Right lung (tissue), 5 donors: ENCODE data around the gene HEY2. TPM values are rescaled to one million over a fixed set of nuclear protein-coding genes. Genes with fewer than 3 reads are reported as not detected.

Experiments
- DNase-seq, 2 donors: peaks; one replicate each; pipeline ENCODE4 v3.0.0-alpha.2; 2013
- polyA plus RNA-seq, 5 donors: library from polyadenylated mRNA; unstranded; fragments of 120-200 nt; gene quantifications; one replicate each; pipeline versions ENCODE4 v1.2.1 to v1.2.3, GENCODE V29; 2013; ENCODE audit warnings: inconsistent platforms in 1 of 5, low replicate concordance in 1 of 5; ENCODE audit not compliant: insufficient read length in 5 of 5, insufficient read depth in 1 of 5

Gene HEY2
- polyA plus RNA-seq, 5 donors: 0.94 to 2.2 (median 1.3) TPM

DNA sequence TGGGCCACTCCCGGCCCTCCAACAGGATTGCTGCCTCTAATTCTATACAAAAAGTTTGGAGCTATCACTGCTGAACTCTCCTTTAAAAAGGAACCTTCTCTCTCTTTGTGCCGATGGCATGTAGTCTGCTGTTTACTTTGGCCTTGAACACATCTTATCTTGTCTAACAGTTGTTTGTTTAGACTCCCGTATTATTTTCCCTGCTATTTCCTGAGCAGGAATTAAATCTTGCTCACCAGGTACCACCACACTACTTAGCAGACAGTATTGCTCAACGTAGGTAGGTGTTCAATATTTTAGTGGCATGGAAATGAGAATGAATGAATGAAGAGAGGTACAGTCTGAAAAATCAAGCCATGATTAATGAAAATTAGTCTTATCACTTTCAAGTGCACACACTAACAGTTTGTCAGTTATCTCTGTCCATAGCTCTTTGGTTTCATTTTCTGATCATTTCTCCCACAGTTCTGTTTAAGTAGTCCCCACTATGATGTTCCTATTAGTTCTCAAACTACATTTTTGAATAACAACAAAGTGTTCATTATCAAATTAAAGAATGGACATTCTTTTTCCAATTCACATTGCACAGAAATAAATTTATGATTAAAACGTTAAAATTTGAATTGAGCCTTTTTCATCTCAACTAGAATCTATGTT is 6.8 kb upstream of the HEY2 start:
- DNase-seq: no peak

DNA sequence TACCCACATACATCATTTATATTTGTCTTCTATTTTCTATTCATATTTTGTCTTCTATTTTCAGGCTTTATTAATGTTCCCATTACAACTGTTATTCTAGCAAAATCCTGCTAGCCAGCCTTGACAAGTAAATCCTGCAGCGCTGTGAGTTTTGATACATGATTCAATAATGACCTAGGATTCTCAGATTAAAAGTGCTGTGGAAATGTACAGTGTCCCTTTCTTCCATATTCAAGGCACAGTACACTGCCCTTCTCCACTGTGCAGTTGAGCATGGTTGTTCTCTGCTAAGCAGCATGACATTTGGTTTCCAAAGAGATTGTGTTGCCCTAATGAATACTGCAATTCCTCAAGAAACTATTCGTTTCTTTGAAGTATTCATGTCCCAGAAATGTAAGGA is 5.8 kb upstream of the HEY2 start:
- DNase-seq: no peak

DNA sequence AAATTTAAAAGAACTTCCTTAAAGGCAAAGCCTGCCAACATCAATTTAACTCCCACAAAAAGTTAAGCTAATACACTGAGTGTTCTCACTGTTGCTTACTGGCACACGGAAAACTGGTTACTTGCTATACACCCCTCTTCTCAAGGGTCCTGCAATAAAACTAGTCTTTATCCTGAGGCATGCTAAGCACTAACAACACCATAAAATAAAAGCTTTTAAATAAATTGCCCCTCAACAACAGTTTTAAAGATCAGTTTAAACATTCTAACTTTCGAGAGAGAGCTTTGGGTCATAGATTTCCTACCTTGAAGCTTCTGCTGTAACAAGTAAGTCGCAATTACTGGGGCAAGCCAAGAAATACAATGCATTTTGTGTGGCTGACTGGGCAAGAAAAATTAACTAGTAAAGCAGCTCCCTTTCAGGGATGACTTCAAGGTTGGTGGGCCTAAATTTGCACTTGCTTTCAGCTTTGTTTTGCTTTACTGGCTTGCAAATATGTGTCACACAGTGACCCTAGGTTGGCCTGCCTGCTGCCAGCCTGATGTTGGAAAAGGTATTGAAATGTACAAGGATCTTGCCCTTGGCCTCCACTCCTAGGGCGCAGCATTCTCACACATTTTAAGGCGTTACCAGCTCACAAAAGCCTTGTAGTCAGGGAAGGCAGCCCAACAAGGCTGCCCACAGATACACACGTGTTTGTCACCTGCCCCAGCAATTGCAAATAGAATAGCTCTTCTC is 4.0 kb upstream of the HEY2 start:
- no peak for DNase-seq

DNA sequence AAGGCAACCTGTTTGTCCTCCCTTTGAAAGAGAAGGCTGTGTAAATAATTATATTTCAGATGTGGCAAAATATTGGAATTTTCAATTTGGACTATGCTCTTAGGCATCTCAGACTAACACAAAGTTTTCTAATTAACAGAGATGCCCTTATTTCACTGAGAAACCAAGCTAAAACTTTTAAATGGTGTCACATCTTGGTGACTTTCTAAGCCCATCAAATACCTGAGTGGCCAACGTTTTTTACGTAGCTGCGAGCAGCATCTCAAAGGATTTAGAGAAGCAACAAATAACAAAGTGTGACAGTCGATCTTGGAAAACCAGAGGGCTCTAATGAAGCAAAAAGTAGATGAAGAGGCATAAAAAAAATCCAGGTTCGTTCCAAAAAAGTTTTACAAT is 3.4 kb upstream of the HEY2 start:
- no peak for DNase-seq

DNA sequence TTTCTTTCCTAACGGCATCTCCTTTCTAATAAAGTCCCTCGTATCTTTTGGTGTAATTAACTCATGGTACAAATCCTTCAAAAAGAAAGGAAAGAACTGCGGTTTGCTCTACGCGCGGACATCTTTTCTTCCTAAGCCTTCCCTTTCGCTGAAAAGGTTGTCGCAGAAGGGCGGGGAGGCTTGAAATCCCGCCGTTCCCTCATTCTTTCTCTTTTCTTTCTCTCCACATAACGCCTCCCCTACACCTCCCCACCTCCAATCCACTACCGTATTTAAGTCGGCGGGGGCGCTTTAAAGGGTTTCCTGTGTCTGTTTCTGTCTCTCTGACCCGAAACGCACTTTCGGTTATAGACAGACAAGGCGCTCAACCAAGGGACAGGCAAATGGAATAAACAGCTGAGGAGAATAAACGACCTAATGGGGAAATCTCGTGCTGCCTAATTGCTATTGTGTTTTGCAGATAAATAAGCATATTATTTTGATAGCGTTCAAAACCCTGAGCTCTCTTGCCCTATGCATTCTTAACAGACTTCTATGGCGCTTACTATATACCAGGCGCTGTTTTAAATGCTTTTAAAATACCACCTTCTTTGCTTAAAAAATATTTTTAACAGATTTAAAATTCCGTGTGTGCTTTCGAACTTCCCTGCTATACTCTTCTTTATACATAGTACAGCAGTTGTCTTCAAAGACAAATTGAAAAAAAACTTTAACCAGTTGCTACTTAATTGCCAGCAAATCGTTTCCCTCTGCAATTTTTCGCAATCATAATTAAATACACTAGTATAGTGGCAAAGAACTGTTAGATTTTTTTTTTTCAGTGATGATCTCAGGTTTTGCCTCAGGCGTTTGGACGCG is 2.5 kb upstream of the HEY2 start:
- peak in 1 of 2 donors; percentile 55 for DNase-seq

DNA sequence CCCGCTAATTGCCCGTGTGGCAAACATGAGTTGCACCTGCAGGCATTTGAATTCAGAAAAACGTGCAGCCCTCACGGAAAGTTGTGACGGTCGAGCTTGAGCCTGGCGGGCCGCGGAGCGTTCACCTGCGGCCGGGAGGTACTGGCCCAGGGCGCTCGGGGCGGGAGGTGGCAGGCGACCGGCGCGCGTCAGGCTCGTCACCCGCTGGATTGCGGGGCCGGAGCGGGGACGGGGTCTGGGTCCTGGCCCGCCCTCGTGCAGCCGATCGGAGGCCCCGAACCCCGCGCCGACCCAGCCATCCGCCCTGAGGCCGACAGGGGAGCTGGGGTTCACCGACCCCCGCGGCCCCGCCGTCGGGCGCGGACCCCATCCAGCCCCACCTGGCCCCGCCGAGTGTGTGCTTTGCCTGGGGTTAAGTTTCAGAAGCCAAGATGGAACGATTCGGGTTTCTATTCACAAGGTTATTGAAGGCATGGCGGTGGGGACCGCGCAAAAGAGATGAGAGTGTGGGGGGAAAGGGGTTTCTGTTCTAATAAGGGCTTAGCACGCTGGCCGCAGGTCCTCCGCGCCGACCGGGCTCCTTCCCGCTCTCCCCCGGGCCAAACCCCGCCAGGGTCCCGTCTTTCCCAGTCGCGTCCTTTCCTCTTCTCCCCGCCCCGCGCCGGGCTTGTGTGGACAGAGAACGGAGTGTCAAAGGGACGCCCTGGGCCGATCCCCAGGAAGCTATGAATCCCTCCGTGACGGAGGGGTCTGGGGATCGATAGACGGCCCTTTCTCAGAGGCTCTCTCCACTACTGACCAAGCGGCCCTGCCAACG is 1.6 kb upstream of the HEY2 start:
- DNase-seq: peak in 1 of 2 donors; percentile 27

DNA sequence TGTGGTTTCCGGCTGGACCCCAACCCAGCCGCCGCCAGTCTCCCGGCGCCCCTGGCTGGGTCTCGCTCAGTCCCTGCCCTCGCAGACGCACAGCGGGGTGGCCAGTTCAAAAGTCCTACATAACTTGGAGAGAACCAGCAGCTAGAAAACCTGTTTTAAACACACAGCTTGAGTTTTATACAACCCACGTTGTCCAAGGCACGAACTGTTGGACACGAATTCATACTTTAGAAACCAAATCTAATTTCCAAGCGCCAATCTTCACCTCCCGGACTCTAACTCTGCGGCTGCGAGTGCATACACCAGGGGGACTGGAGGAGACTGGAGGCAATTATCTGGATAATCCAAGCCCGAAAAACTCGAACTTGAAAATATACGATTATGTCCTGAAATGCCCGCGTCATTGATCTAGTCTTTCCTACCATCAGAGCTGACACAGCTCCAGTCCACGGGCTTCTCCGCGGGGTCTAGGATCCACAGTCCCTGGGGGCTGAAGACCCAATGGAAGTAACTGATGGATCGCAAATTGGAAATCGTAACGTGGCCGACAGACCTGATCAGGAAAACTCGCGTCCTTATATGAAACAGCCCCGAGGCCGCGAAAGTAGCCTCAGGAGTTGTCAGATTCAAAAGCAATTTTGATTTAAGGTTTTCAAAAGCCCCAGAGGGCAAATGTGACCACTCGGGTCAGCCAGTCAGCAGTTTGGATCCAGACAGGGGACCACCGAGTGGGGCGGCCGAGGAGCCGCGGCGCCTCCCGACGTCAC is 843 bp upstream of the HEY2 start:
- peak in 1 of 2 donors; percentile 29 for DNase-seq

DNA sequence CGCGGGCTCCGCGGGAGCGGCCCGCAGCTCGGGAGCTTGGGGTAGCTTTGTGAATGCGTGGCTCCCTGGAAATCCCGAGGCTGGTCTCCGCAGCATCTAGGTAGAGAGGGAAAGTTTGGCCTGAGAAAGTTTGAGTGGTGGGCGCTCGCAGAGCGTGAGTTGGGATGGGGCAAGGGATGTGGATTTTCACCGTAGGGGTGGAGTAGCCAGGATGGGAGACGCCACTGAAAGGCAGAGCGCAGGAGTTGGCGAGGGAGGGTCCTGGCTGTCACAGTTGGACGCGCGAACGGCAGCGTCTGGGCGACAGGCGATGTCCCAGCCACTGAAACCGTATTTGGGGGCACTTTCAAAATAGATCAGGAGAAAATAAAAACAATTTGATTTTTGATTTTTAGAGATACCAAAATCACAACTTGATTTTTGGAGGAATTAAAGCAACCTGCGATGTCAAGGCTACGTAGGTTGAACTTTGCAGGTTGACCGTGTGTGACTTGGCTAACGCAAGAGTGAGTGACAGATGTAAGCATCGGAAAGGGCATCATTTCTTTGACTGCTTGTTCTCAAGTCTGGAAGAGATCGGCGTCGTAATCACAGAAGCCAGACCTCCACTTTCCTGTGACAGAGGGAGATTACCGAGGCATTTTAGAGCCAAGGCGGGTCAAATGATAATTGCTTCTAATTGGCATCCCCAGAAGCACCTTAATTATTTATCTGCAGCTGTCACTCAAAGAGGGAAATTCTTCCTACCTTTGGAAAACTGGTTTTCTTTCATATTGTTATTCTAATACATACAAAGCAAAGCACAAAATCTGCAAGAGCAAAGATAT is 646 bp downstream of the HEY2 start:
- no peak for DNase-seq

DNA sequence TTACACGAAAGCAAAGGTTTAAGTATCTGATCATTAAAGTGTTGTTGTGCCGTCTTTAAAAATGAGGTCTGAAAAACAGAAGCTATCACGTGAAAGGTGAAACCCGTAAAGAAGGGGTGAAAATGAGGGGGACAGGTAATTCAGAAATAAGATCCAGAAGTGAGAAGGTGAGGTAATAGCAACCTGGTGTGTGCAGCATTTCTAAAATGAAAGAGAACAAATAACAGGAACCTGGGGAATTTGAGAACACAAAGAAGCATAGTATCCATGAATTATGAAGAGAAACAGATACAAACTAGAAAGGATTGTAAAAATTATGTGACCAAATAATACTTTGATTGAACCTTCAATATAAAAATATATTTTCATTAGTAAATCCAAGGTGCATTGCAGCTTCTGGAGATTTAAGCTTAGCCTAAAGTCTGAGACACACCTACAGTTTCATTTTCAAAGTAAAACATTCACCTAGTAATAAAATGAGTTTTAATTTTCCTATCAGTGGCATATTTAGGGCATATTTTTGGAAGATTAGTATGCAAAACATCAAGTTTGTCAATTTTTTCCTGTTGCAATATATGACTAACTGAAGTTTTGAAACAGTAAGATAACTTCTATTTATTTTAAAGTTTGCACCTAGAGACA is 1.4 kb downstream of the HEY2 start:
- DNase-seq: no peak

DNA sequence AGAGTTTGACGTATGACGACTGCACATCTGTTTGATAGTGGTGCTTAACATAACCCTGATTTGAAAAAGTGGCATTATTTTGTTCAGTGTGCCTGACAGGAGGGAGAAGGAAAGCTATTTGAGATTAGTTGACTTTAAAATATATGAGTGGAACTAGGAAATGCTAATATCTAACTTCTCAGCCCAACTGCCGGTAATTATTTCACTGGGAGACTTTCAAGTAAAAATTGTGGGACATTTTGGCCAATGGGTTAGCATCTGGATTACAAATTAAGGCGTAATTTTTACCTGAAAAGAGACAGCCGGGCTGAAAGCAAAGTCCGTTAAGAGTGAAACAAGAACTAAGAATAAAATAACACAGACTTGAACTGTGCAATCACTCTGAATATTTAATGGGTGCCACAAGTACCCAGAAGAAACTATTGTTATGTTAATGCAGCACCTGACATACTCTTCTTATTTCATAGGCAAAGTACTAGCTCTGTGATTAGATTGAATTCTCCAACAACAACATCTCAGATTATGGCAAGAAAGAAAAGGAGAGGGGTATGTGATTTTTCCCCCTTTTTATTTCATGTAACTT is 2.0 kb downstream of the HEY2 start:
- DNase-seq: no peak

DNA sequence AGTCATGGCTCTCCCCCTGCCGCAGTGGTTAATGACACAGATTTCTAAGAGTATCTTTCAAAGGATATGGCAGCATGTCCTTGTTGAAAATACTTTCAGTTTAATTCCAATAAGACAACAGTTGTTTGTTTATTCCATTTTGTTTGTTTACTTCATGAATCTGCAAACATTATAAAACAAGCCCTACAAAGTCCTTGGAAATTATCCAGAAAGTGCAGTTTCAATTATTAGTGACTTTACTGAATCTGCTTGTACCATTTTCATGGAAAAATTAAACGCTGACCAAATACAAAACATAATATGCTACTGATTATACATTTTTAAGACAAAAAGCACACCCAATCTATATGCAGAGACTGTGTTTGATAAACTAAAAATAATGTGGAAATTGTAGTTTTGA is 3.3 kb downstream of the HEY2 start:
- DNase-seq: no peak

DNA sequence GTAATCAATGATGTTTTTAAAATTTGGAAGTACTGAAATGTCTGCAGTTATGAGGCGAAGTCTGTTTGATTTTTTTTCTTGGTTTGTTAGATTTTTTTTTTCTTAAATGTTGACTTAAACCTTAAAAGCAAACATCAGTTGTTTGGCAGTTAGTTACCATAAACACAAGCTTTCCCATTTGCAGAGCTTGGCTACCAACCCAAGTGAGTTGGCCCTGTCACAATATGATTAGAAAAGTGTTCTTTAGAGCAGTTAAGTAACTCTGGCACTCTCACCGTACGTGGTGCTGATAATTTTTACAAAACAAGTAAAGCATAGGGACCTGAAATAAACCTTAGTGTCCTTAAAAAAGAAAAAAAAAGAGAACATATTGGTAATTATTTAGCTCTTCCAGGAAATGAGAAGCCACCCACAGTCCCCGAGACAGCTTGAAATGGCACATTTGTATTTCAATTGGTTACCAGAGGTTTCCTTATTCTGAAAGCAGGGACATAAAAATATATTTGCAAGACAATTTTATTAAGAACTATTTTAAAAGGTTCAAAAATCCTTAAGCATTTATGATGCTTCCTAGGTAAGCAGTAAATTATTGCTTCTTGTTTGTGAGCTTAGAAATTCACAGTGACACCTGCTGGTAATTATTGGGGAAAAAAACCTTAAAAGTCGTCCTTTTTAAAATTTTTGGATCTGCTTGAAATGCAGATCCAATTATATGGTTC is 3.9 kb downstream of the HEY2 start:
- DNase-seq: no peak

DNA sequence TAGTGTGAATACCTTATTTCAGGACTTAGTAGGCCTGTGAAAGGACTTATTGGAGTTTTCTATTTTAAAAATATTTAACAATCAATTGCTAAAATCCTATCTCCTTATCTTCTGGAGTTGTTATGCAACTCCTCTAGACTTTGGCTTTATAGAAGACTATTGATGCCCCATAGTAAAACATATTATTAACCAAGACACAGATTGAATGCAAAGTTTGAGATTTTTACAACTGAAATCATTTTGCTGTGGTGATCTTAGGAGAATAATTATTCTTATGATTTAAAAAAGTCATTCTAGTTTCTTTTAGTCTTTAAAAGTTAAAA is 4.5 kb downstream of the HEY2 start:
- no peak for DNase-seq

DNA sequence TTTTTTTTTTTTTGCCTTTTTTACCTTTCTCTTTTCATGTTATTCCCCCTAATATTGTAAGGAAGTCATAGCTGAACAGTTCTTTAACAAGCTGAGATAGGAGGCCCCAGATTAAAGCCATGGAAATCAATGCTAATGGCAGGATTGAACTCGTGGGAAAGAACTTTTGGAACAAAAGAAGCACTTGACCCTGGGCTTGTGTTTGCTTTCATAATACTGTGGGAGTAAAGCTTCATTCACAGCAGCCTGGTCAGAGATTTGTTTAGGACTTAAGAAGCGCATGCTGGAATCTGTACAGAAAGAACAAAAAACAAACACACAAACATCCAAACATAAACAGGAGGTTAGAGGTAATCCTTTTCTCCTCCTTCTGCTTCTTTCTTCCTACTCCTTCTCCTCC is 5.1 kb downstream of the HEY2 start:
- no peak for DNase-seq

DNA sequence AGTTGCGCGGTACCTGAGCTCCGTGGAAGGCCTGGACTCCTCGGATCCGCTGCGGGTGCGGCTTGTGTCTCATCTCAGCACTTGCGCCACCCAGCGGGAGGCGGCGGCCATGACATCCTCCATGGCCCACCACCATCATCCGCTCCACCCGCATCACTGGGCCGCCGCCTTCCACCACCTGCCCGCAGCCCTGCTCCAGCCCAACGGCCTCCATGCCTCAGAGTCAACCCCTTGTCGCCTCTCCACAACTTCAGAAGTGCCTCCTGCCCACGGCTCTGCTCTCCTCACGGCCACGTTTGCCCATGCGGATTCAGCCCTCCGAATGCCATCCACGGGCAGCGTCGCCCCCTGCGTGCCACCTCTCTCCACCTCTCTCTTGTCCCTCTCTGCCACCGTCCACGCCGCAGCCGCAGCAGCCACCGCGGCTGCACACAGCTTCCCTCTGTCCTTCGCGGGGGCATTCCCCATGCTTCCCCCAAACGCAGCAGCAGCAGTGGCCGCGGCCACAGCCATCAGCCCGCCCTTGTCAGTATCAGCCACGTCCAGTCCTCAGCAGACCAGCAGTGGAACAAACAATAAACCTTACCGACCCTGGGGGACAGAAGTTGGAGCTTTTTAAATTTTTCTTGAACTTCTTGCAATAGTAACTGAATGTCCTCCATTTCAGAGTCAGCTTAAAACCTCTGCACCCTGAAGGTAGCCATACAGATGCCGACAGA is 9.9 kb downstream of the HEY2 start:
- DNase-seq: no peak

DNA sequence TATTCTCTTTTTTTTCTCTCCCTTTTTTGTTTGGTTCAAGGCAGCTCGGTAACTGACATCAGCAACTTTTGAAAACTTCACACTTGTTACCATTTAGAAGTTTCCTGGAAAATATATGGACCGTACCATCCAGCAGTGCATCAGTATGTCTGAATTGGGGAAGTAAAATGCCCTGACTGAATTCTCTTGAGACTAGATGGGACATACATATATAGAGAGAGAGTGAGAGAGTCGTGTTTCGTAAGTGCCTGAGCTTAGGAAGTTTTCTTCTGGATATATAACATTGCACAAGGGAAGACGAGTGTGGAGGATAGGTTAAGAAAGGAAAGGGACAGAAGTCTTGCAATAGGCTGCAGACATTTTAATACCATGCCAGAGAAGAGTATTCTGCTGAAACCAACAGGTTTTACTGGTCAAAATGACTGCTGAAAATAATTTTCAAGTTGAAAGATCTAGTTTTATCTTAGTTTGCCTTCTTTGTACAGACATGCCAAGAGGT is 10.6 kb downstream of the HEY2 start:
- no peak for DNase-seq

DNA sequence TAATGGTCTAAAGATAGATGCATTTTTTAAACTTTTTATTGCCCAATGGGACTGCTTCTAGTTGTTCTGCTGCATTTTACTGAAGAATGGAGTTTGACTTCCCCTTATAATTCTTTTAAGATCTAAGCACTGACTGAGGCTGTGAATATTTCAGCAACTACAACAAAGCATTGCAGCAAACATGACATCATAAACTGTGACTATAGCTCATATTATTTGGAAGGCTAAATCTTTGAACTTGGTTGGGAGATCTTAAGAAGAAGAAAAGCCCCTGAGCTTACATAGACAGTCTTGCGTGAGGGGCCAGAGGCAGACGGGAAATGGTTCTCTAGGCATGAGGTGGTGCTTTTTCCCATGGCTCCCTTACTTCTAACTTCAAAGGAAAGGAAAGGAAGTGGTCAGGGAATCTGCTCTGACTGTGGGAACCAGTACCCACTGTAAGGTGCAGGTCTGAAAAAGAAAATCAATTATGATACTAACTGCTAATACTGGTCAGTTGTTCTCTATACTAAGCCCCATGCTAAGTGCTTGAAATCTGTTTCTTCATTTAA is 14.8 kb downstream of the HEY2 start:
- DNase-seq: no peak
